ENCODE data around the gene GJB4.

DNA sequence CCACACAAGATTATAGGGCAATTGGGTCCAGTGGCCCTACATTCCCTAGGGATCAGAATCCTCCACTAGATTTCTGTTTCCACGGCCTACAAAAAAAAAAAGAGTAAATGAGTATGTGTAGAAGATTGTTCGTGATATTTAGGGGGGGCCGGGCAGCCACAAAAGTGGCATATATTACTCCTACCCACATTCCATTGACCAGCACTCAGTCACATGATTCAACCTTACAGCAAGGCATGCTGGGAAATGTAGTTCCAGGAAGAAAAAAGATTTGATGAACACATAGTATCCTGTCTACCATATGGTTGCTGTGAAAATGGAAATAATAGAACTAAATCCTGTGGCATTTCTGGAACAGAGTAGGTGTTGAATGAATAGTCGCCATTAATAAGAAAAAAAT lies 48.1 kb upstream of the GJB4 start:
- TF ChIP-seq POLR2A (IDR thresholded peaks at IDR 0.05), result no peak
- no peak for TF ChIP-seq CTCF (IDR thresholded peaks at IDR 0.05)
